ENCODE measurements around the gene KHDRBS1.

DNA sequence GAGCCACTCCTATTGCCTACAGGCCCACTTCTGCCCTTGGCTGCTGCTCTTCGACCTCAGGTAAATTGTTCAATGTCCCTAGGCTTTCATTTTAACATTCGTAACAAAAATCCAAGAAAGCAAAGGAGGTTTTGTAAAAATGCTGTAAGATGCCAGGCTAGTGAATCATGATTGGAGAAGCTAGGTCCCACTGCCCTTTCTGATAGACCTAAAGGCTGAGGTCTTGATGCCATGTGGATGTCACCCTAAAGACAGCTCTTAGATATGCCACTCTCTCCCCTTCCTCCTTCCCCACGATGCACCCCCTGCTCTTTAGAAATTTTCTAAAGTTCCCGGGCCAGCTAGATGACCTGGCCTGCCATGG is 49.2 kb downstream of the KHDRBS1 start:
- TF ChIP-seq GATA2 (IDR thresholded peaks at IDR 0.05; ENCODE audit: low read depth, low read length) = no peak
- no peak for TF ChIP-seq GATA3 (IDR thresholded peaks at IDR 0.05; ENCODE audit: low read depth, low read length)

All from SH-SY5Y (cell line).